Activated CD4-positive, alpha-beta T cell treated with anti-CD3 and anti-CD28 coated beads, Interleukin-10, Interleukin-2, amounts not matched to agents 100 ng/mL and 50 ng/mL, durations not matched to agents 16 hours and 8 hours (primary cell): Measurements from ENCODE around the gene ATP2B2.

Experiments used
- DNase-seq: peaks from one replicate; pipeline ENCODE4 v3.0.0-alpha.2; 2020

The ATP2B2 gene

DNA sequence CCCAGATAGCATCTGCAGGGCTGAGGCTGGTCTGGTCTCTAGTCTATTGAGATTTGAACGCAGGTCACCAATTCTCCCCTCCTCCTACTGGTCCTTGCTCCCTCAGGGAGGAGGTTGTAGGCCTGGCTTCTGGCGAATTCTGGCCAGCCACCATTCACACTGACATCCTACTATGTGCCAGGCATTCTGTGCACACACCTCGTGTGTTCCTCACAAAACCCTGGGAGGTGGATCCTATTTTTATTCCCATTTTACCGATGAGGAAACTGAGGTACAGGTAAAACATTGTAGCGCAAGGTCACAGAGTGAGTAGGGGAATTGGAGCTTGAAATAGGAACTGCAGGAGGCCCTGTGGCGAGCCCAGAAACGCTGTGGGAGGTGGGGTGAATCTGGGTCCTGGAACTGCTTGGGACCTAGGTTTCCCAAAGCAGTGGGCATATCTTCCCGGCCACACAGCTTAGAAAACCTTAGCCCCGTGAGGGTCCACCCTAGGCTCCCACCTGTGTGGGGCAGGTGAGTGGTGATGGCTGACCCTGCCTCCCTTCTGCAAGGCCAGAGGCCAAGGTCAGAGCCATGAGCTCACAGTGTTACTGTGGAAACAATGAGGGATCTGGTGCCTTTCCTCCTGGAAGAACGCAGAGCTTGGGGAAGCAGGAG is 4.8 kb upstream of the ATP2B2 start:
- no peak for DNase-seq

DNA sequence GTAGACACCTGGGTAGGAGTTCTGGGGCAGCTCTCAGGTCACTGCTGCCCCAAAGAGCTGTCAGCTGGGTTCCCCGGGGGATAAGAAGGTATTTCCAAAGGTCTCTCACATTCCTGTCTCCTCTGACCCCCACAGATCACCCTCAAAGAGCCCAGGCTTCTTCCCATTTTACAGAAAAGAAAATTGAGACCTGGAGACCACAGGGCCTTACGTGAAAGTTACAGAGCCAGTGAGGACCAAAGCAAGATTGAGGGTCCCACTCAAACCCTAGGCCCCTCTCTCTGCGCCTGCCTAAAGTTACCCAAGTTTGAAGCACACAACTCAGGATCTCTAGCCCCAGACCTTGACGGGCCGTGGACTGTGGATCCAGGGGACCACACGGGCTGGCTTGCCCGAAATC is 3.9 kb upstream of the ATP2B2 start:
- no peak for DNase-seq

DNA sequence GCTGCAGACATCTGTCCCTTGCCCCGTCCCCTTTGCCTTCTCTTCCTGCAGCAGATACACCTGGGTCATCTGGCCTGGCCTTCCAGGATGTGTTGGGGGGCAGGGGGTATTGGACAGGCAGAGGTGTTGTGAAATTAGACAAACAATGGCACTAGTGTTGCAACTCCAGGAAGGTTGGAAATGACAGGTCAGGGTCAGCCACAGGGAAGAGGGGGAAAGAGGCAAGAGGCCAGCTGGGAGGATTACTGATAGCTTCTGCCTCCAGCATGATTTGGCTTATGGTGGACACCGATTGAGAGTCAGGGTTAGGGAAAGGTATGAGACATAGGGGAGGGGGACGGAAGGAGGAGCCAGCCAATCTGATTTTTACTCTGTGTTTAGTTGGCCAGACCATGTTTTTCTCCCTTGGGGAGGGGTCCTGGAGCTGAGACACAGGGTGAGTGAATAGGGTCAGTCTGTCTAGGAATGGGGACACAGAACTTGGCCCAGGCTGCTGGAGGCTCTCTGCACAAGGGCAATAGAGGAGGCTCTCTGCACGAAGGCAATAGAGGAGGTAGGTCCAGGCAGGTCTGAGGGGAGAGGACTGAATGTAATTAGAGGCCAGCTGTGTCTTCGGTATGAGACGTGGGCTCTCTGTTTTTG is 3.4 kb upstream of the ATP2B2 start:
- no peak for DNase-seq

DNA sequence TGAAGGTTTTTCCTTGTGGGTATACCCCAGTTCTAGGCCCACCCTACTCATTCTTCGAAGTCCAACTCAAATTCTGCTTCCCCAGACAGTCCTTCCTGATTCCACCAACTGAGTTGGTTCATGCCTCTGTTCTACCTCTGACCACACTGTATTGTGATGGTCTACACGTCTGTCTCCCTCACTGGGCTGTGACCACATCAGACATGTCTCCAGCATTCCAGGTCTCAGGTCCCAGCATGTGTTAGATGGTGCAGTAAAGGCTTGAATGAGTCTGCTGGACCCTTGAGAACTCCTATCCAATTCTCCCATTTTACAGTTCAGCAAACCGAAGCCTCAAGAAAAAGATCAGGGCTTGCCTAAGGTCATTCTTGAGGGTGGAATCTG is 2.8 kb upstream of the ATP2B2 start:
- no peak for DNase-seq

DNA sequence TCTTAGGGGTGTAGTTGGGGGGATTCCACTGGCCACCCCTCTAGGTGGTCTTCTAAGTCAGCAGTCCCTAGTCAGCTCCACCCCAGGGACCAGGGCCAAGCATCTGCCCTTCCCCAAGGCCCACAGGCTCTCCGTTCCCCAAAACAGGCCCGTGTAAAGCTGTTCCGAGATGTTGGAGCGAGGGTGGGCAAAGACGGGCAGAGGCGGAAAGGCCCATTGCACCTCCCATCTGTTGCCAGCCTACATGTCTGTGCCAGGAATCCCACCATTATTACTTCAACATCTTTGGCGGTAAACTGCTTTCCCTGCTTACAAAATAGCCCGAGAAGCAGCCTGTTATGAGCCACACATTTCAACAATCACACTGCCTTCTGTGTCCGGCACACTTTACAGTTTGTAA is 1.9 kb upstream of the ATP2B2 start:
- DNase-seq: no peak

DNA sequence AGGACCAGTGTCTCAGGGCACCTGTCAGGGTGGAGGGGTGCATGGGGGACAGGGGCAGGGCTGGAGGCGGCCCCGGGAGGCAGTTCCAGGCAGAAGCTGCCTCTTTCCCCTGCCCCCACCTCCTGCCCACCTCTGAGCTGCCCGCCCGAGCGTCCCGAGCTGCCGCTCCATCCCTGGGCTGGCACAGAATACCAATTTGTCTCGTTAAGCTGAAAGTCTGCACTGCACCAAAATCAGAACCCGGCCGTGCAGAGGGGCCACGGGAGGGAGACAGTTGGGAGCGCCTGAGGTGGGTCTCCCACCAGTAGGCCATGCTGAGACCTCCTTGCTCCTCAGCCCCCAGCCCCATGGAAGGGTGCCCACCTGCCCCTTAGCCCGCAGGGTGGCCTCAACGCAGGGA is 1.3 kb upstream of the ATP2B2 start:
- DNase-seq: no peak

DNA sequence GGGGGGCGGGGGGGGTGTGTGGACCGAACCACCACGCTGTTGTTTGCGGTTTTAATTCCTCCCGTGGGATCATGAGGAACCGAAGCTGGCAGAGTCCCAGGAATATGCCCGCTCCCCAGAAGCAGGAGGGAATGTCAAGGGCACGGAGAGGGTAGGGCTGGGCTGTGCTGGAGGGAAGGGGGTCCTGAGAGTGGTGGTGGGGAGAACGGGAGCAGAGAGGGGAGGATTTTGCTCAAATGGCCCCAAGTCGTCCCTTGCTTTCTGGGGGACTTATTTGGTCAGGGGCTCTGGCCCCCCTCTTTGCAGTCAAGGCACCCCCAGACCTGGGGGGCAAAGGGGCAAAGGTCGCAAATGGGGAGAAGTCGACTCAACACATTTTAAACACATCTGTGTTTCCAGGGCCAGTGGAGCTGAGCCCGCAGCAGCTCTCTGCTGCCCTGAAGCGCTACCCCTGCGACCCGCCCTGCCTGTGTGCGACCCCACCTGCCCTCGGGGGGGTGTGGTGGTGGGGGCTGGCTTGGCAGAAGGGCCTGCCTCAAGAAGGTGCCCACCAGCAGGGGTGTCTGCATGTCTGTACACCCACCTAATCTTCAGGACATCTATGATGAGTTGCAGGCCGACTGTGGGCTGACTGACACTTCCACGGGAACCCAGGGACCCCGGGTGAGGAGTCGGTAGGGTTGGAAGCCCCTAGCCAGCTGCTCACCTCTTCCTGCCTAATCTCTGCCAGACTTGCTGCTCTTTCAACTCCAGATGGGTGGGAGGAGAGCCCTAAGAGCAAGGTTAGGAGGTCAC is 602 bp upstream of the ATP2B2 start:
- DNase-seq: no peak

DNA sequence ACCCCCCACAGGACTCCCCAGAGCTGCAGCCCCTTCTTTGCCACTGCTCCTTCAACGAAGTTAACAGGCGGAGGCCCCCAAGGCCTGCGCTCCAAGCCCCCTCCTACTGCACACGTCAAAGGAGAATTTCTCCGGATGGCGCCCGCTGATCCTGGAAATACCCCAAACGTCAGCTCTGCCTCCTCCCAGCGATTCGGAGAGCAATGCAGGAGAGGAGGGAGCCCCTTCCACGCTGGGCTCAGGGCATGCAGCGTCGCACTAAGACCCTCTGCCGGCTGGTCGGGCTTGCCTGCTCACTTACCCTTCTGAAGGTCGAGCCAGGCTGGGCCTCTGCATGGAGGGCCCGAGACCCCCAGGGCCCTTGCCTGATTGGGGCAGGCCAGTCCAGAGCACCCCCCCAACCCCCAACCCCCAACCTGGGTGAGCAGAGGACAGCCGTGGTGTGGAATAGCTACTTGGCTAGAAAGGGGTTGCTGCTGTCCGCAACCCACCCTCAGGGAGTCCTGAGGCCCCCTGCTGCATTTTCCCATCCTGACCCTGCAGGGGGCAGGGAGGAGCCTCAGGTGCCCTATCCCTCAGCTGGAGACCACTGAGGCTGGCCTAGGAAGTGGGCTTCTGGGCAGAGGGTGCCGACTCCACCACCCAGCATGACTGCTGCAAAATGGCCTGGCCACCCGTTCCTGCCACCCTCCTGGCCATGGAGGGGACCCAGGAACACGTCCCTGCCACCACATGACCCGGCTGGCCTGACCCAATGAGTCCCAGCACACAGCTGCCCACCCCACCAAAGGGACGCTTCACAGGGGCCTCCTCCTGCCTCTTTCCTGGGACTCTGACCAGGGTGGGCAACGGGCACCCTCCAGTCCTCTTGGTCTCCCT is 976 bp downstream of the ATP2B2 start:
- DNase-seq: no peak

DNA sequence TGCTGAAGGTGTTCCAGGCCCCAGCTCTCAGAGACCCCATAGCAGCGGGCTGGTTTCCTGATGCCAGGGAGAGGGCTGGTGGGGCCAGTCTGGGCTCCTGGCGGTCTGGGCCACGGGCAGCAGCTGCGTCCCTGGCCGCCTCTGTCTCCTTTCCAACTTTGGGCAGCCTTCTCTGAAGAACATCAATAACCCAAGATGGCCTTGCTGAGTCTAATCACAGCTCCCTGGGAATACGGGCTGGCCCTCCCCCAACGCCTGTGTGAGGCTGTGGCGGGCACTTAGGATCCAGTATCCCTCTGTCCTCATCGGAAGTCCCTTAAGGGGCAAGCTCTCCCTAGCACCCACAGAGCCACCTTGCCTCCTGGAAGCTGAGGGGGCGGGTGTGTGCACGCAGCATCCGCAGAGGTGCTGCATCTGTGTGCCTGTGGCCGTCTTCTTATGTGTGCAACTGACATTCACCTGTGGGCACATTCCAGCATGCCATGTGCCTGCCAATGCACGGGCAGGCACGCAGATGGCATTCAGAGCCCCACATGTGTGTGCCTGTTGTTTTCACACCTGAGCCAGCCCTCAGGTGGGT is 2.1 kb downstream of the ATP2B2 start:
- no peak for DNase-seq

DNA sequence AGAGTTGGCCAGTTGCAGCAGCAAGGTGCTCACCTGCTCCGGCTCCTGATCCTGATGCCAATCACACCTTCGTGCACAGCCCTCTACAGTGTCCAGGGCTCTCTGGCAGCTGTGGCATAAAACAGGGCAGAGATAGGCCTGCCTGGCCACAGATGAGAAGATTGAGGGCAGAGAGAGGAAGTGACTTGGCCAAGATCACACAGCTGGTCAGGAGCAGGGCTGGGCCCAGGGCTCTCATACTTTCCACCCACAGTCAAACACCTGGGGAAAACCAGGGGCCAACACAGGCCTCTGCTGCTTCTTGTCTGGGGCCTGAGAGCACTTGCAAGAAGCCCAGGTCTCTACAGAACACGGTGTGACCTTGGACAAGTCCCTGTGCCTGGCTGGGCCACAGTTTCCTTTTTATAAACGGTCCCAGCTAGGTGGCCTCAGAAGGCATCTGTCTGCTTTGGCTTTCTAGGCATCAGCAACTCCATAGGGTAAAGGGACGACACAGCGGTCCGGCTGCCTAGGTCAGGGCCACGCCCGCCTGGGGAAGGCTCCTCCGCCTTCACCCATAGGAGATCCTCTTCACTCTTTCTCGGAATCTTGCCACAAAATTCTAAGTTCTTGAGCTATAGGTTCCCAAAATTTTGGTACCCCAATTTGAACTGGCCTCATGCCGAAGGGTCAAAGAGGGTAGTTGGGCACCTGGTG is 3.1 kb downstream of the ATP2B2 start:
- no peak for DNase-seq

DNA sequence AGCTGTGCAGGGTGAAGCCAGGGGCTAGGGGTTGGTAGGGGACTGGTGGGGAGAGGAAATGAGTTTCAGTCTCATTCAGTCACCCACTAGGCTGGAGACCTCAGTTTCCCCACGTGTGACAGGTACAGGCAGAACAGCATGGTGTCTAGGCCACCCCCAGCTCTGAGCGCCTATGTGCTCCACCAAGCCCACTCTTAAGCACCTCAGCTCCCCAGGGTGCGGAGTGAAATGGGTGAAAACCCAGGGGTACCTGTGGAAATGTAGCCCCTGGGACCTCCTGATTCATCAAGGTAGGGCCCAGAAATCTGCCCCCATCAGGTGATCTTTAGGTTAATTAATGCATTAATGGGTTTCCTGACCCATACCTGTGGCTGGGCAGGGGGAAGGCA is 3.7 kb downstream of the ATP2B2 start:
- no peak for DNase-seq

DNA sequence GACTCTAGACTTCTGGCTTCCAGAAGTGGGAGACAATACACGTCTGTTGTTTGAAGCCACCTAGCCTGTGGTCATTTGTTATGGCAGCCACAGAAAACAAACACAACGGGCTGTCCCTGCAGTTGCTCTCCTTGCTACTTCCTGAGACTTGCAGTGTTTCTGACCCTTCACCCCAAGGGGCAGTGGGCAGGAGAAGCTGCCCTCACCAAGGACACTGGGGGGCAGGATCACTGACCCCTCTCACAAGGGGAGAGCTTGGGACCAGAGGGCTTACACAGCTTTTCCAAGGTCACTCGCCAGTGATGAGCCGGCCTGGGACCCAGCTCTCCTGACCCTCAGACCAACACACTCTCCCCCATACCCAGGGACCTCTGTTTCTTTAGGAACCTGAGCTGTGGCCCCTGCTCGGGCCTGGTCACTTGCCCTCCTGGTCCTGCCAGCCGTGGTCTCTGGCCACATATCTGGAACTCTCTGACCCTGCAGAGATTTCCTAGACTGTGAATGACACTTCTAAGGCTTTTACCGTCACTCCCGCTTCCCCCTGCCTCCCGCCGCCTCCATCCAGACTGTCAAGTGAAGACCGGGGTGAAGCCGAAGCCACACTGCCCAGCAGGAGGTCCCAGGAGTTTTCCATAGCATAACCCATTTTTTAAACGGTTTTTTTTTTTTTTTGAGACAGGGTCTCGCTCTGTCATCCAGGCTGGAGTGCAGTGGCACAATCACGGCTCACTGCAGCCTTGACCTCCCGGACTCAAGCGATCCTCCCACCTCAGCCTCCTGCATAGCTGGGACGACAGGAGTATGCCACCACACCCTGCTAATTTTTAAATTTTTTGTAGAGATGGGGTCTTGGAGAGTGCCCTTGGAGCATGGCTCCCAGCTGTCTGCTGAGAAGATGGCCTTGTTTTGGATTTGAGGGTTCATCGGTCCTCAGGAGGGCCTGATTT is 4.4 kb downstream of the ATP2B2 start:
- no peak for DNase-seq

DNA sequence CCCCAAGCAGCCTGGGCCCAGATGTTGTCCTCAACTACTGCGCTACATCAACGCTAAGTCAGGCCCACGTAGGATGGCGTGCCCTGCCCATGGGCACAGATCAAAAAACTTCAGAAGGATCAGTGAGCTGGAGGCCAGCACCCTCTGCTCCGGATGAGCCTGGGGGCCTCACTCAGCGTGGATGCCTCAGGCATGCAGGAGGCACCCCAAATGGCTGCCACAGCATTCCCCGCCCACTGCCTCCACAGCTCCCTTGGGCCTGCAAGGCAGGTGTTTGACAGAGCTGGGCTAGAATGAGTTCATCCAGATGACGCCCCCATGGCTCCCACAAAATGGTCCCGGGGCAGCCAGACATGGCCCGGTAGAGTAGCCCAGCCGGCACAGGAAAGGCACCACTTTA is 7.1 kb downstream of the ATP2B2 start:
- DNase-seq: no peak

DNA sequence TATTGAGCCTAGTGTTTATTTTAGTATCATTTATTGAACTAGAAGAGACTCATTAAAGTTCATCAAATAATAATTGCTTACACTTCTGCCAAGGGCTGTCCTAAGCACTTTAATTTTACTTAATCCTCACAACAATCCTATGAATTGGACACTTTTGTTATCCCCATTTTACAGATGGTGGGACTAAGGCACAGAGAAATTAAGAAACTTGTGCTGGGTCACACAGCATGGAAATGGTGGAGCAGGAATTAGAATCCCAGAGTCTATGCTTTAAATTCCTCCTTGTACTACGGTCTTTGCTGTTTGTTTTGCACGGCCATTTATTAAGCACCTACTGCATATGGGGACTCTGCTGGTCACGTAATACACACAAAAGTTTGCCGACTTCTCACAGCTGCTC is 7.9 kb downstream of the ATP2B2 start:
- no peak for DNase-seq

DNA sequence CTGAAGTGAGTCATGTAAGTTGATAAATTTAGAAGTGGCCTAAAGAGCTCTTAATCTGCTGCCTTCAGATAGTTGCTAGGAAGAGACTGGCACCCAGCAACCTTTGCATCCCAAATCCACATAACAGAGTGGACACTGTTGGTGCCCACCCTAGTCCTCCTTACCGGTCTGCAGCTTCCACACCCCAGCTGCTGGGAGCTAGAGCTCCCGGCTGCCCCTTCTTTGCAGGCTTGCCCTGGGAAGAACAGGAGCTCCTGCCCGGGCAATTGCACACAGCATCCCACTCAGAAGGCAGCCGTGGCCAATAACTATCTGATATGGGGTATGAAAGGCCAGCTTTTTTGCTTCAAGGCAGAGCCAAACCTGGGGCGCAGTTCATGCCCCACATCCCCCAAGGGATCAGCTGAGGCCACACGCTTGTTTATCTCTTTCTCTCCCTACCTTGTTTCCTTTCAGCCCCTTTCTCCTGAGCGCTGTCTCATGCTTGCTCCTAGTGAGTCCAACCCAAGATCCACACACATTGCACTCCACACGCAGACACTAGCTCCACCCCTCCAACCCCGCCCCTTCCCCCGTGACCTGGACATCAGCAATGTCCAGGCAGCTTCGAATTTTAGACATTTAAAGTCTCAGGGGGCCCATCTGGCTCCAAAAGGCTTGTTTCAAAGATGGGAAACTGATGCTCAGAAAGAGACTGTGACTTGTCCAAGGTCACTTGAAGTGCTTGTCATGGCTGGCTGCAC is 9.1 kb downstream of the ATP2B2 start:
- no peak for DNase-seq

DNA sequence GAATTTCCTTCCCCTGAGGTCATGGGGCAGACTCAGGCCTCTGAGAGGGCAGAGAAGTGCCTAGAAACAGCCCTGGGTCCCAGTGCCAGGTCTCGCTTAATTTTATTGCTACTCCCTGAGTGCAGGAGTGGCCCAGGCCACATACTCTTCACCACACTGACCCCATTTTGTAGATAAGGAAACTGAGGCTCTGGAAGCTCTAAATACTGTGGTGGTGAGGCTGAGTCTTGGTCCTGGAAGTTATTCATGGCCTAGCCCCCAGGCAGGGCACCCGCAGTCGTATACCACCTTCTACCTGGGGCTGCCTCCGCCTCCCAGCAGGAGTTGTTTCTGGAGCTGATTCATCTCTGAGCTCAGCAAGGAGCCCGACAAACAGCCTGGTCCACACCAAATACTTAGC is 9.8 kb downstream of the ATP2B2 start:
- DNase-seq: no peak

DNA sequence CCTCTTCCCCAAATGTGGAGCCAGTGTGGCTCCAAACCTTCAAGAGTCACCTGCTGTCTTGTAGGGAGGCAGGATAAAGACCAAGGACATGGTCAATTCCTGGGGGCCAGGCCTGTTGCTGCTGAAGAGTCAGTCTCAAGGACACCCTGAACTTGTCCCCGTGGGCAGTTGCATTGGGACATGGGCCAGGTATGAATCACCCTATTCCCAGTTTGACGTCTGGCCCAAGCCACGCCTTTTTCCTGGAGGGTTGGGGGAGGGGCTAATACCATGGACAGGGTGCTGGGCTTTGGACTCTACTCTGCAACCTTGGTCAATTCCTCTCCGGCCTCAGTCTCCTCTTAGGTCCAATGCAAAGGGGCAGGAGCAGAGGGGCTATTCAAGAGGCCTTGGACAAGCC is 10.4 kb downstream of the ATP2B2 start:
- no peak for DNase-seq

DNA sequence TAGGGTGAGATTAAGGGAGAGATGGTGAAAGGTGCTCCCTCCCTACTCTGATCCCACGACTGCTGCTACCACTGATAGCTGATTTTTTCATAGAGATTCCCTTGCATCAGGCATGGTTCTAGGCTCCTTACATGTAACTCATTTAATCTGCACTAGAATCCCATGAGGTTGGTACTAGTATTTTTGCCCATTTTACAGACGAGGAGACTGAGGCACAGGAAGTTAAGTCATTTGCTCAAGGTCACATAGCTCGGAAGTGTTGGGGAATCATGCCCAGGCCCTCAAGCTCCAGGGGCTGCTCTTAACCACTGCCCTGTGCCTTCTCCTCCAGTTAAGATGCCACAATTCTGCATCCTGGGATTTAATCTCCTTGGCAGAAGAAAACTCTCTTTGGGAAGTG is 11.2 kb downstream of the ATP2B2 start:
- DNase-seq: no peak

DNA sequence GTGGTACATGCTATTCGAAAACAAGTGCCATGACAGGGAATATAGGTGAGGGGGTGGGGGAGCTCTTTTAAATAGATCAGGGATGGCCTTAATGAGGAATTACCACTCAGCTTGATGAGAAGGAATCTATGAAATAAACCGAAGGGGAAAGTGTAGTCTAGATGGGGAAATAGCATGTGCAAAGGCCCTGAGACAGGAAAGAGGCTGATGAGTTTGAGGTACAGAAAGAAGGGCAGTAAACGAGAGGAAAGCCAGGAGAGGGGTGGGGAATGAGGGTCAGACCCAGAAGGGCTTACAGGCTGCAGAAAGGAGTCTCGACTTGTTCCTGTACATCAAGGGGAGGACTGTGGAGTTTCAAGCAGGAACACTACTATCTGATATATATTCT is 12.2 kb downstream of the ATP2B2 start:
- DNase-seq: no peak
